Ovary (tissue), 9 donors: Measurements from ENCODE around the gene RPA4. TPM values are rescaled to one million over a fixed set of nuclear protein-coding genes. Genes with fewer than 3 reads are reported as not detected.

Experiments used
- DNase-seq, 5 donors: peaks; one replicate each; pipeline ENCODE4 v3.0.0-alpha.2; 2019 to 2020
- H3K27ac ChIP-seq, 2 donors: fragments of 200-600 bp; one replicate each; pipeline versions ENCODE4 v1.5.1 to v1.8.0; 2019 to 2022
- H3K27me3 ChIP-seq: fragments of 200-600 bp; one replicate; pipeline ENCODE4 v1.8.0; 2022
- H3K36me3 ChIP-seq: fragments of 200-600 bp; sonication (generic); one replicate; pipeline ENCODE4 v1.5.1; 2019
- H3K4me1 ChIP-seq: one replicate; pipeline ENCODE4 v1.8.1; 2013; ENCODE audit warnings: mild to moderate bottlenecking, moderate library complexity; ENCODE audit not compliant: insufficient read depth
- H3K4me3 ChIP-seq: fragments of 200-600 bp; sonication (generic); one replicate; pipeline ENCODE4 v1.5.1; 2017
- H3K9me3 ChIP-seq, 2 donors: fragments of 200-600 bp in 1 of 2; sonication (generic) in 1 of 2; one replicate each; pipeline versions ENCODE4 v1.5.1 to v1.8.1; 2013 to 2019; ENCODE audit warnings: mild to moderate bottlenecking in 1 of 2, moderate library complexity in 1 of 2
- EP300 ChIP-seq: sonication (generic); formaldehyde crosslinking; IDR thresholded peaks from one replicate; pipeline ENCODE4 v1.6.1; 2017; ENCODE audit warnings: antibody characterized with exemption
- POLR2A ChIP-seq: fragments of 450-650 bp; IDR thresholded peaks from one replicate; pipeline ENCODE4 v1.6.1; 2017; ENCODE audit warnings: antibody characterized with exemption, mild to moderate bottlenecking, moderate library complexity
- WGBS, 3 donors: extraction: QIAGEN DNeasy Blood & Tissue Kit in 1 of 3; methylation state at CpG; one replicate each; pipeline versions ENCODE4 v1.1.5 to v1.1.7; 2013 to 2017; 5-methylcytosine and 5-hydroxymethylcytosine counted together
- intact Hi-C, 4 donors: fragments of 100-400 bp; cut with DNase I; formaldehyde crosslinking; loops; one replicate each; pipeline versions ENCODE4 v1.11.0 to v1.15.1; 2022 to 2023
- polyA plus RNA-seq, 2 donors: library from polyadenylated mRNA; stranded (reverse); fragments of 200-250 nt in 1 of 2; fragments of 350-450 nt in 1 of 2; fragmentation: Illumina TruSeq in 1 of 2; extraction: RNeasy Lipid Tissue Mini Kit (QIAGEN cat#74804) in 1 of 2; gene quantifications; one replicate each; pipeline ENCODE4 v1.2.3, GENCODE V29; 2013 to 2014
- total RNA-seq, 7 donors: library from RNA; depleted of rRNA in 2 of 7; stranded (reverse); fragments of >200 nt in 2 of 7; fragmentation: NEBNext Ultra II Directional in 3 of 7; extraction: Animal tissue kit (Norgen Biotek cat#: 25700) in 3 of 7; gene quantifications; one replicate each; pipeline versions ENCODE4 v1.1.0 to v1.2.4, GENCODE V29; 2016 to 2023
- TF ChIP-seq, protein P1 (sequence below), 3 donors: fragments of 450-650 bp in 2 of 3; fragments of 200-600 bp in 1 of 3; IDR thresholded peaks; one replicate each; pipeline versions ENCODE4 v1.5.1 to v1.8.0; 2016 to 2022; ENCODE audit warnings: antibody characterized with exemption in 3 of 3, mild to moderate bottlenecking in 1 of 3
- donor health status: DM: no; HTN: no; CAD: no; lungs with moderate emphysema.
- donor health status: DM: no; HTN: no; CAD: no.
- donor health status: Bipolar disorder and iron deficiency.
- donor health status: DM: yes; HTN: yes; CAD: no.
- donor health status: DM: no; HTN: no; CAD: no.
- donor health status: DM: yes; HTN: yes; CAD: no.

Gene RPA4
- total and polyA plus RNA-seq, 9 donors, result 0.08 to 3.7 (median 1.1) TPM; not detected in 1

DNA sequence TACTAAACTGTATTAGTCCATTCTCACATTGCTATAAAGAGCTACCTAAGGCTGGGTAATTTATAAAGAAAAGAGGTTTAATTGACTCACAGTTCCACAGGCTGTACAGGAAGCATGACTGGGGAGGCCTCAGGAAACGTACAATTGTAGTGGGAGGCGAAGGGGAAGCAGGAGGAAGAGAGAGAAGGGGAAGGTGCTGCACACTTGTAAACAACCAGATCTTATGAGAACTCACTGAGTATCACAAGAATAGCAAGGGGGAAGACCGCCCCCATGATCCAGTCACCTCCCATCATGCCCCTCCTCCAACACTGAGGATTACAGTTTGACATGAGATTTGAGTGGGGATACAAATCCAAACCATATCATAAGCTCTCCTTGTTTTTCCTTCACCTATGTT lies 40.9 kb downstream of the RPA4 start:
- DNase-seq, result no peak
- no peak overlapping the region for H3K4me3 ChIP-seq
- no peak overlapping the region for H3K27ac ChIP-seq
- H3K4me1 ChIP-seq, result no peaks in the 10 kb centered on the region
- TF ChIP-seq, protein P1, sequence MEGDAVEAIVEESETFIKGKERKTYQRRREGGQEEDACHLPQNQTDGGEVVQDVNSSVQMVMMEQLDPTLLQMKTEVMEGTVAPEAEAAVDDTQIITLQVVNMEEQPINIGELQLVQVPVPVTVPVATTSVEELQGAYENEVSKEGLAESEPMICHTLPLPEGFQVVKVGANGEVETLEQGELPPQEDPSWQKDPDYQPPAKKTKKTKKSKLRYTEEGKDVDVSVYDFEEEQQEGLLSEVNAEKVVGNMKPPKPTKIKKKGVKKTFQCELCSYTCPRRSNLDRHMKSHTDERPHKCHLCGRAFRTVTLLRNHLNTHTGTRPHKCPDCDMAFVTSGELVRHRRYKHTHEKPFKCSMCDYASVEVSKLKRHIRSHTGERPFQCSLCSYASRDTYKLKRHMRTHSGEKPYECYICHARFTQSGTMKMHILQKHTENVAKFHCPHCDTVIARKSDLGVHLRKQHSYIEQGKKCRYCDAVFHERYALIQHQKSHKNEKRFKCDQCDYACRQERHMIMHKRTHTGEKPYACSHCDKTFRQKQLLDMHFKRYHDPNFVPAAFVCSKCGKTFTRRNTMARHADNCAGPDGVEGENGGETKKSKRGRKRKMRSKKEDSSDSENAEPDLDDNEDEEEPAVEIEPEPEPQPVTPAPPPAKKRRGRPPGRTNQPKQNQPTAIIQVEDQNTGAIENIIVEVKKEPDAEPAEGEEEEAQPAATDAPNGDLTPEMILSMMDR (IDR thresholded peaks at IDR 0.05), result no peak
- TF ChIP-seq POLR2A, result no peak
- TF ChIP-seq EP300, result no peak
- WGBS, 3 donors, result 58 to 67% (median 61%) methylated on average over 3 of the region's 3 CpGs
- intact Hi-C loops, result no loop called here
- H3K27me3 ChIP-seq, result no peaks in the 10 kb centered on the region
- H3K36me3 ChIP-seq, result no peaks in the 10 kb centered on the region
- no peaks in the 10 kb centered on the region for H3K9me3 ChIP-seq

DNA sequence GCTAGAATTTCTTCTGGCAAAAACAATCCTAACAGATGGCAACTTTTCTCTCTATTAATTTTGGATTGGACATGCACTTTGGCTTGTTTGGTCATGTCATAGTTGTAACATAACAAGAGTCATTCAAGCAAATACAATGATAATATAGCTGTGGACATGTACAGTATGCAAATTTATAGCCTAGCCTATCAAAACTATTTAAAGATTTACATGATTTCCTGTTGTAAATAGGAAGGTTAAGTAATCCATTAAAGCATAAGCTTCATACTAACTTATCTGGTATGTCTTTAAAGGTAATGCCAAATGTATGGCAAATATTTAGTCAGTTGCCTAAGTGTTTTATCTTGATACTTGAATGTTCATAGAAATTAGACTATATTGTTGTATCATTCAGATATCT lies 45.3 kb downstream of the RPA4 start:
- H3K4me3 ChIP-seq, result no peak overlapping the region
- intact Hi-C loops, result no loop called here
- TF ChIP-seq POLR2A (no peak), EP300 (no peak)
- TF ChIP-seq, protein P1 (IDR thresholded peaks at IDR 0.05), result no peak
- H3K27me3 ChIP-seq, result no peaks in the 10 kb centered on the region
- H3K4me1 ChIP-seq, result no peaks in the 10 kb centered on the region
- H3K27ac ChIP-seq, result no peak overlapping the region
- no peak for DNase-seq
- no peaks in the 10 kb centered on the region for H3K9me3 ChIP-seq
- H3K36me3 ChIP-seq, result no peaks in the 10 kb centered on the region

Other genes with a start within 250 kb of the RPA4 start
- 10 to 100 TPM; 19.4 to 30.9 (median 25.7) TPM for gene DIAPH2, start 199.1 kb upstream of the RPA4 start, total RNA-seq
- 10 to 100 TPM in 1 of 2 donors, 1 to 10 TPM in 1; 8.1 to 10.5 TPM for gene DIAPH2, start 199.1 kb upstream of the RPA4 start, polyA plus RNA-seq